RKO (cell line): ENCODE data around the gene TMEM252.

ENCODE experiments used
- DNase-seq: peaks from one replicate; pipeline ENCODE4 v3.0.0-alpha.2; 2016; ENCODE audit warnings: low spot score

Gene TMEM252

DNA sequence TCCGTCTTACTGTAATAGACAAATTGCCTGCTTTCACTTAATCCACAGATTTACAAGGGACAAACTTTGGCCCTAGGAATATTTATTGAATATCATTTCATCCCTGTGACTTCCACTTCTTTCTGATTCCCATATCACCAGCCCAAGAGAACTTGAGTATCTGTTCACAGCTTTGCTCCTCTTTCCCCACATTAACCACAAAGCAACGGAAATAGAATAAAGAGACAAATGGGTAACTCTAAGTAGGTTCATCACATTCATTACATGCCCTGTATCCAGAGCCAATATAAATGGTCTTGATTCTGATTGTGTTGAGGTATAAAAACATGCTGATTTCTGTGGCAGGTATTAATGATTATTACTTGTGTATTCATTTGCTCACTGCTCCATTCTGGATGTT lies 41.9 kb downstream of the TMEM252 start:
- no peak for DNase-seq

DNA sequence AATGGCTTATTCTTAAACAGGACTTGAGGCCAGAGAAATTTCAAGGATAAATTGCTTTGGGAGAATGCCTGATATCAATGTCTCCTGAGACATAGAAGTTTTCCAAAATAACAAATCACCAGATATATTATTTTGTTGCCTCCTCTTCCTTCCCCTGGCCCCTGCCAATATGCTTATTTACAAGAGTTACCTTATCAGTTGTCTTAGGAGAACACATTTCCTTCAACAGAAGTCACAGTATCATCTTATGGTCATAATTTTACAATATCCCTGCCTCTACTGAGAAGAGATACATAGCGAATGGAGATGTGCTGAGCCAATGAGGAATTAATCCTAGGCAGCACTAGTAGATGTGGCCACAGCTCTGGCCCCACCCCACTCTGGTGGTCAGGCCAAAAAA lies 43.1 kb downstream of the TMEM252 start:
- DNase-seq: no peak

DNA sequence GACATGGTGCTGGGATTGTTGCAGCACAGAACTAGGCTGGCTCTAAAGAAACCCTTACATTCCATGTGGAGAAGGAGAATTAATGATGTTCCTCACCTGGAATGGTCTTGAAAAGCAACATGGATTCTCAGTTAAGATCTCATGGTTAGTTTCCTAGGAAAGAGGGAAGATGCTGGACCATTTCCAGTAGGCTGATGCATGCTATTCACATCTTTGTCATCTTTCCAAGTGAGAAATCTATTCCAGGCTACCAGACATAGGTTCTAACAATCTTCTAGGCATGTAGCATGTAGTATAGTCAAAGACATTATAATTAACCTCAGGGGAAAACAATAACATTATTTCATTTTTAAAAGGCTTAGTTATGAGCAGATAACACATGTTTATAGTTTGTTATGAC lies 44.3 kb downstream of the TMEM252 start:
- DNase-seq: no peak

DNA sequence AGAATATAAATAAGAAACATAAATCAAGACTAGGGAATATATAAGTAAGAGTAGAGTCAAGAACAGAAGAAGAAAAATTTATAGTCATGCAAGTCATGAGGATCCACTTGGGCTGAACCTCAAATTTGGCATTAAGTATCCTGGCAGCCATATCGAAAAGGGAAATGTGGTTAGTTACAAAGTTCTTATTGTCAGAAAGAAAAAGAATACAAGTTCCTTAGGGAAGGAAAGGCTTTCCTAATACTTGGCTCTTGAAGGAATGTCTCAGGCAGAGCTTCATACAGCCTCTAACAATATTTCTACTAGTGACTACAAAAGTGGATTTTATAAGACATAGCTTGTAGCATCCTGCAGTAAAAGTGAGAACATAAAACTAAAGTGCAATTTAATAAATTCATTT lies 45.4 kb downstream of the TMEM252 start:
- no peak for DNase-seq

DNA sequence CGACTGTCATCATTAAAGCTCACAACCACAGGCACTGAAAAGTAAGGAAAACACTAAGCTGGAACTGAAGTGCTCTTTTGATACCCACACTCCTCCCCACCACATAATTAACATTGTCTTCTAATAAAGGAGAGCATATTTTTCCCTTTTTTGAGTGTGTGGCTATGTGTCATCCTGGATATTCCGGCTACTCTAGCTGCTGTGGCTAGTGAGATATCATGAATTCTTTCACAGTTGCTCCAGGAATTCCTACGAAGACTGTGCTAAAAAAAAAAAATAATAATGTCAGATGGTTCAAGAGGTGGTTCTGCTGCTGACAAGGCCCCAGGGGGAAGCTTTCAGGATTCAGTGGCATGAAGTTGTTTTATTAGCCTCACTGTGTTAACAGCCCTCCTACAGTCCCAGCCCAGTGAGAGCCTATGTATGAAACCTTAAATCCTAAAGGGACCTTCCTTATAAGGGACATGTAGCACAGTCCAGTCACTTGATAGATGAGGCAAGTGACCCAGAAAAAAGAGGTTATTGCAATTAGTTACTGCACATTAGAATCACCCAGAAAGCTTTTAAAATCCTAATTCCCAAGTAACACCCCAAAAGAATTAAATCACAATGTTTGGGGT lies 46.6 kb downstream of the TMEM252 start:
- no peak for DNase-seq

DNA sequence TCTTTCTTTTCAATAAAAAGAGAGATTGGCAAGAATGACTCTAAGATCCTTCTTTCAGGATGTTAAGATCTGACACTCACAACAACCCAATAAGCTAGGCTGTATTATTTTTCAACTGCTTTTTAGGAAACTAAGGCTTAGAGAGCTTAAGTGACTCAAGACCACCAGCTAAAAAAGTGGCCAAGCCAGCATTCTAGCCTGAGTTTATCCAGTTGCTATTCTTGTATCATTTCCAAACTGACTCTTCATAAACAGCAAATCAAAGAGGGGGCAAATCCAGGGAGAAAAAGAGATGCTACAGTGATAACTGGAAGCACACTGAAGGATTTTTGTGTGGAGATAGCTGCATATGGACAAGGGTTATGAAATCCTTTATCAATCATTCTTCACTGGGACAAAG lies 47.1 kb downstream of the TMEM252 start:
- no peak for DNase-seq

DNA sequence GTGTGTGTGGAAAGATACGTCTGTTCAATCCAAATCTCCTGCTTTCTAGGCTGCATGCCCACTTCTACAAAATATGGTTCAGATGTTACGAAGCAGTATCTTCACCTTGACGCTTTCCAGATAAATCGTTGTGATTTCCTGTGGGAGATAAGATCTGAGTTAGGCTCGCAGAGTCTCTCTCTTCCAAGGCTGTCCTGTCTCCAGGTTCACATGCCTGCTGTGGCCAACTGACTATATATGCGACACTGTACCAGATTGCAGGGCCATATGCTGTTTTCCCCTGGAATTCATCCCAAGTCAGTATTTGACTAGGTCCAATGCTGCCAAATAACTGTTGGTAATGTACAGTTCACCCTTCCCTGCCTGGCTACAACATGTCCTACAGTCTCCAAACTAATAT lies 47.9 kb downstream of the TMEM252 start:
- DNase-seq: no peak

DNA sequence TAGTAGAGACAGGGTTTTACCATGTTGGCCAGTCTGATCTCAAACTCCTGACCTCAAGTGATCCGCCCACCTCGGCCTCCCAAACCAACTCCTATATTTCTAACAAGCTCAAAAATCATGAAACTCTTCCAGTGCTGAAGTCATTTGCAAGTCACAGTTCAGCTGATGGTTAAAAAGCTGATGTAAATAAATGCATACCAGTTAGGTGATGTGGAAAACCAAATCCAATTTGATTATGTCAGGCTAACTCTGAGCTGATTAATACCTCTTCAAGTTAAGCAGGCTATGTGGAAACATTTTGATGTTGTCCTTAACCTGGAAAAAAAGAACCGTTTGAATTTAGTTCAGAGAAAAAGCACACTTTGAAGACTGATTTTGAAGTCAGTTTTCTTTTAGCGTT lies 51.0 kb downstream of the TMEM252 start:
- DNase-seq: no peak

DNA sequence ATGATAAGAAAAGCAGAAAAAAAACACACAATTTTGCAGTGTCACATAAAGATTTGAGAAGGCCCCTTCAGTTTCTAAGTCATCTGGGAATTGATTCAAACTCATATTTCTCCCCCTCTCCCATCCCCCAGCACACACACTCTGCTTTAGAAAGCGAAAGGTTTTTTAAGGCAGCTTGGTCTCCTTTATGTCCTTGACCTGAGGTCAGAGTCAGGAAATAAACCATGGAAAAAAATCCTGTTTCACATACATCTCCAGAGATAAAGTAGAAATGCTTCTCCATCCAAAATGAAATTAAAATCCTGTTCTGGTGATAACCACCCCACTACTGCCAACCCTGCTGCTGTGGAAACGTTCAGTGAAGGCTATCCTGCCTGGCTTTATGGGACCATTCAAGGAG lies 52.6 kb downstream of the TMEM252 start:
- DNase-seq: no peak
